Lower leg skin (tissue), 3 donors: ENCODE measurements around the gene VWA8.

Source experiments
- POLR2A ChIP-seq, 2 donors: fragments of 450-650 bp; IDR thresholded peaks; one replicate each; pipeline ENCODE4 v1.6.1; 2016 to 2017; ENCODE audit warnings: antibody characterized with exemption in 2 of 2, mild to moderate bottlenecking in 1 of 2, moderate library complexity in 1 of 2
- TF ChIP-seq, protein P1 (sequence below), 3 donors: fragments of 450-650 bp; IDR thresholded peaks; one replicate each; pipeline ENCODE4 v1.5.1; 2016; ENCODE audit warnings: antibody characterized with exemption in 3 of 3, mild to moderate bottlenecking in 3 of 3, moderate library complexity in 2 of 3

DNA sequence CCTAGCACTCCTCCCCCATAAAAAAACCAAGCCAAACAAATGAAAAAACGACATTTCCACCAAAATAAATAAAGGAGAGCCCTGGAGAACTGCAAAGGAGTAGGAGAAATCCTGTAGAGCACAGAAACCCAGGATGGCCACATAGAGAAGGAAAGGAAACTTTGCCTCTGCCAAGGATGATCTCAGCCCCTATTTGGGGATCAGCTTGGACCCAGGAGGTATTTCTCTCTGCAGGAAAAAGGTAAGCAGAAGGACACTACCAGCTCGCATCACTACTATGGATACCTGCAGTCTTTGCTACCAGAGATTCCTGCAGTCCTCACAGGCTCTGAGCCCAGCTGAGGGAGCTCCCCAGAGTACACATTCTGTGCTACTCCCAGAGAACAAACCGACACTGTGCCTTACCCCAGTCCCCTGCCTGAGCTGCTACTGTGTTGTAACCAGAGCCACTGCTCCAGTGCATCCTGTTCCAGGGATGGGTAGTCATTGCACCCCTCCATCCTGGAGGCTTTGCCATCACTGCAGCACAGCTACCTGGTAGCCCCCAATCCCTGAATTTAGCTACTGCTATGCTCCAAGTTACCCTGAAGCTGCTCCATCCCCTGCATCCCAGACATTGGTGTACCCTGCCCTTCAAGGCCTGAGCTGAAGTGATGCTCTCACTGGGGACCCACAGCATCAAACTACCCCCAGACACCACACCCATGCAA, 41.7 kb downstream of the VWA8 start:
- TF ChIP-seq, protein P1, sequence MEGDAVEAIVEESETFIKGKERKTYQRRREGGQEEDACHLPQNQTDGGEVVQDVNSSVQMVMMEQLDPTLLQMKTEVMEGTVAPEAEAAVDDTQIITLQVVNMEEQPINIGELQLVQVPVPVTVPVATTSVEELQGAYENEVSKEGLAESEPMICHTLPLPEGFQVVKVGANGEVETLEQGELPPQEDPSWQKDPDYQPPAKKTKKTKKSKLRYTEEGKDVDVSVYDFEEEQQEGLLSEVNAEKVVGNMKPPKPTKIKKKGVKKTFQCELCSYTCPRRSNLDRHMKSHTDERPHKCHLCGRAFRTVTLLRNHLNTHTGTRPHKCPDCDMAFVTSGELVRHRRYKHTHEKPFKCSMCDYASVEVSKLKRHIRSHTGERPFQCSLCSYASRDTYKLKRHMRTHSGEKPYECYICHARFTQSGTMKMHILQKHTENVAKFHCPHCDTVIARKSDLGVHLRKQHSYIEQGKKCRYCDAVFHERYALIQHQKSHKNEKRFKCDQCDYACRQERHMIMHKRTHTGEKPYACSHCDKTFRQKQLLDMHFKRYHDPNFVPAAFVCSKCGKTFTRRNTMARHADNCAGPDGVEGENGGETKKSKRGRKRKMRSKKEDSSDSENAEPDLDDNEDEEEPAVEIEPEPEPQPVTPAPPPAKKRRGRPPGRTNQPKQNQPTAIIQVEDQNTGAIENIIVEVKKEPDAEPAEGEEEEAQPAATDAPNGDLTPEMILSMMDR (IDR thresholded peaks at IDR 0.05) = no peak
- no peak for TF ChIP-seq POLR2A (IDR thresholded peaks at IDR 0.05)
